ENCODE measurements around the gene GP9. TPM values are rescaled to one million over a fixed set of nuclear protein-coding genes. Genes with fewer than 3 reads are reported as not detected.
"Not testable (repeated sequence)": the region's sequence is repeated elsewhere in the genome, so short reads cannot be mapped to it uniquely, and the experiment has no call there.

Gene GP9
- total RNA-seq, 1 donor from 2014 or later, result not detected

- H3K27ac Mint-ChIP-seq (ENCODE audit: unreplicated experiment), result no peak overlapping the region
- TF ChIP-seq CTCF (IDR thresholded peaks at IDR 0.05), result no peak
- H3K36me3 Mint-ChIP-seq (ENCODE audit: low read depth), result no peaks in the 10 kb centered on the region
- no peak for DNase-seq (ENCODE audit: low spot score)
- peaks cover 6% of the 10 kb centered on the region for H3K27me3 Mint-ChIP-seq (ENCODE audit: low read depth)
- no peaks in the 10 kb centered on the region for H3K9me3 Mint-ChIP-seq (ENCODE audit: low read depth)
- H3K4me3 Mint-ChIP-seq (ENCODE audit: unreplicated experiment), result no peak overlapping the region
- H3K4me1 Mint-ChIP-seq (ENCODE audit: low read depth), result no peaks in the 10 kb centered on the region
Measured at GRCh38 chr3:129063841-129064482, 3.4 kb downstream of the GP9 start.

GRCh38 chr3:129065016-129065719 is 4.6 kb downstream of the GP9 start:
- Mint-ChIP-seq H3K4me3 (ENCODE audit: unreplicated experiment) (no peak overlapping the region), H3K27ac (ENCODE audit: unreplicated experiment) (no peak overlapping the region), H3K27me3 (ENCODE audit: low read depth) (peaks cover 6% of the 10 kb centered on the region), H3K9me3 (ENCODE audit: low read depth) (no peaks in the 10 kb centered on the region), H3K36me3 (ENCODE audit: low read depth) (no peaks in the 10 kb centered on the region), H3K4me1 (ENCODE audit: low read depth) (no peaks in the 10 kb centered on the region)
- no peak for TF ChIP-seq CTCF (IDR thresholded peaks at IDR 0.05)
- DNase-seq (ENCODE audit: low spot score), result no peak

DNA sequence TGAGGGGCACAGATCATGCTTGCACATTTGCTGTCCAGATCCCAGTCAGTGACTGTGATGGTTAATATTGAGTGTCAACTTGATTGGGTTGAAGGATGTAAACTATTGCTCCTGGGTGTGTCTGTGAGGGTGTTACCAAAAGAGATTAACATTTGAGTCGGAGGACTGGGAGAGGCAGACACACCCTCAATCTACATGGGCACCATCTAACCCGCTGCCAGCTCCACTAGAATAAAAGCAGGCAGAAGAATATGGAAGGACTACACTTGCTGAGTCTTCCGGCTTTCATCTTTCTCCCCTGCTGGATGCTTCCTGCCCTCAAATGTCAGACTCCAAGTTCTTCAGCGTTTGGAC is 5.1 kb downstream of the GP9 start:
- Mint-ChIP-seq H3K27me3 (ENCODE audit: low read depth) (peaks cover 10% of the 10 kb centered on the region), H3K36me3 (ENCODE audit: low read depth) (no peaks in the 10 kb centered on the region)

GRCh38 chr3:129067719-129068118 is 7.1 kb downstream of the GP9 start:
- not testable (repeated sequence) for H3K4me3 Mint-ChIP-seq (ENCODE audit: unreplicated experiment); H3K4me1 Mint-ChIP-seq (ENCODE audit: low read depth); H3K27ac Mint-ChIP-seq (ENCODE audit: unreplicated experiment); H3K36me3 Mint-ChIP-seq (ENCODE audit: low read depth); H3K9me3 Mint-ChIP-seq (ENCODE audit: low read depth); DNase-seq (ENCODE audit: low spot score)
- peaks cover 10% of the 10 kb centered on the region for H3K27me3 Mint-ChIP-seq (ENCODE audit: low read depth)

More for the DNA sequence above, 5.1 kb downstream of the GP9 start:
- no peak overlapping the region for H3K4me3 Mint-ChIP-seq (ENCODE audit: unreplicated experiment)
- no peaks in the 10 kb centered on the region for H3K9me3 Mint-ChIP-seq (ENCODE audit: low read depth)
- no peaks in the 10 kb centered on the region for H3K4me1 Mint-ChIP-seq (ENCODE audit: low read depth)
- no peak overlapping the region for H3K27ac Mint-ChIP-seq (ENCODE audit: unreplicated experiment)
- no peak for TF ChIP-seq CTCF (IDR thresholded peaks at IDR 0.05)
- no peak for DNase-seq (ENCODE audit: low spot score)

DNA sequence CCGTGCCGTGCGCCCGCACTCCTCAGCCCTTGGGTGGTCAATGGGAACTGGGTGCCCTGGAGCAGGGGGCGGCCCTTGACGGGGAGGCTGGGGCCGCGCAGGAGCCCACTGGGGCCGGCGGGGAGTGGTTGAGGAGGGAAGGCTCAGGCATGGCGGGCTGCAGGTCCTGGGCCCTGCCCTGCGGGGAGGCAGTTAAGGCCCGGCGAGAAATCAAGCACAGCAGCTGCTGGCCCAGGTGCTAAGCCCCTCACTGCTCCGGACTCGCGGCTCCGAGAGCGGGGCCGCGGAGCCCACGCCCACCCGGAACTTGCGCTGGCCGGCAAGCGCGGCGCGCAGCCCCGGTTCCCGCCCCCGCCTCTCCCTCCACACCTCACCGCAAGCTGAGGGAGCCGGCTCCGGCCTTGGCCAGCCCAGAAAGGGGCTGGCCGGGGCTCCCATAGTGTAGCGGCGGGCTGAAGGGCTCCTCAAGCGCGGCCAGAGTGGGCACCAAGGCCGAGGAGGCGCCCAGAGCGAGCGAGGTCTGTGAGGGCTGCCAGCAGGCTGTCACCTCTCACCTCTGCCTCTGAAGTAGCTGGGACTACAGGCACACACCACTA is 7.8 kb downstream of the GP9 start:
- no peak for DNase-seq (ENCODE audit: low spot score)
- TF ChIP-seq CTCF (IDR thresholded peaks at IDR 0.05), result no peak
- Mint-ChIP-seq H3K4me3 (ENCODE audit: unreplicated experiment) (no peak overlapping the region), H3K9me3 (ENCODE audit: low read depth) (no peaks in the 10 kb centered on the region), H3K4me1 (ENCODE audit: low read depth) (no peaks in the 10 kb centered on the region), H3K27me3 (ENCODE audit: low read depth) (peaks cover 10% of the 10 kb centered on the region), H3K27ac (ENCODE audit: unreplicated experiment) (no peak overlapping the region), H3K36me3 (ENCODE audit: low read depth) (no peaks in the 10 kb centered on the region)

- peaks cover 10% of the 10 kb centered on the region for H3K27me3 Mint-ChIP-seq (ENCODE audit: low read depth)
- H3K36me3 Mint-ChIP-seq (ENCODE audit: low read depth); H3K4me1 Mint-ChIP-seq (ENCODE audit: low read depth); H3K9me3 Mint-ChIP-seq (ENCODE audit: low read depth); H3K27ac Mint-ChIP-seq (ENCODE audit: unreplicated experiment); DNase-seq (ENCODE audit: low spot score); H3K4me3 Mint-ChIP-seq (ENCODE audit: unreplicated experiment): not testable (repeated sequence)
Measured at GRCh38 chr3:129069313-129070085, 8.9 kb downstream of the GP9 start.

All from chondrocyte (in vitro differentiated cells).